Activated T-helper 9 cell treated with anti-CD3 and anti-CD28 coated beads, Interleukin-2, amount 50 U/mL, for 16 hours (primary cell): ENCODE measurements around the gene PSG11.
"Not testable (repeated sequence)": the region's sequence is repeated elsewhere in the genome, so short reads cannot be mapped to it uniquely, and the experiment has no call there.

ENCODE experiments used
- DNase-seq: peaks from one replicate; pipeline ENCODE4 v3.0.0-alpha.2; 2020; ENCODE audit warnings: low read depth

Gene PSG11

GRCh38 chr19:43026369-43026768, at the start of gene PSG11:
PSG11 (minus strand) TSS chr19:43026469; CDS start chr19:43026372, 97 bp downstream.
- DNase-seq: not testable (repeated sequence)

- DNase-seq: not testable (repeated sequence)
These were observed 36.1 kb upstream of the PSG11 start for GRCh38 chr19:43062418-43062817.

DNA sequence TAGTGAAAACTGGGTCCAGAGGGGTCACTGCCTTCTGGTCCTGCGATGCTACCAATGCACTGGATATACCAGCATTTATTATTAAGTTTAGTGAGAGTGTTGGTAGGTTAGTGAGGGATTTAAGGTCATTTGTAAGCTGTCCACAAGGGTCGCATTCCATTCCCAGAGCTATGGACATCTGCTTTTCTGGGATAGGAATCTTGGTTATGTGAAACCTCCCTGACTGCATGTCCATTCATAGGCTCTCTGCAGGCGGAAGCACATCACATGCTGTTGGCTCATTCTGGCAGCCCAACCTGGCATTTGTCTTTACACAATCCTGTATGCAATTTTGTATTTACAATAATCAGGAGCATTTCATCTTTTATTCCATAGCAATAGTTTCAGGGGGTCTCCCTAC, 35.1 kb upstream of the PSG11 start:
- not testable (repeated sequence) for DNase-seq

- not testable (repeated sequence) for DNase-seq
These were observed 34.0 kb upstream of the PSG11 start for GRCh38 chr19:43060254-43060653.

GRCh38 chr19:43059482-43059881, 33.2 kb upstream of the PSG11 start:
- DNase-seq: not testable (repeated sequence)

GRCh38 chr19:43058440-43058839, 32.2 kb upstream of the PSG11 start:
- not testable (repeated sequence) for DNase-seq

DNA sequence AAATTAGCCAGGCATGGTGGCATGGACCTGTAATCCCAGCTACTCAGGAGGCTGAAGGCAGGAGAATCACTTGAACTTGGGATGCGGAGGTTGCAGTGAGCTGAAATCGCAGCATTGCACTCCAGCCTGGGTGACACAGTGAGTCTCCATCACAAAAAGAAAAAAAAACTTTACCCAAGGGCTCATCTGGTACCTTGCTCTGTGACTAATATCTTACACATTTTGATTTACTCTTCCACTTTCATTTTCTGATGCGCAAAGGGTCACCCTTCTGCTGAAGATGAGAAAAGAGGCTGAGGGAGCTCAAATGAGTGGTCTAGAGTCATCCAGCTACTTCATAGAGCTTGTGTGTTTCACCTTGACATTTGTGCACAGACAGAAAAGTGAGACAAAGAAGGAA, 21.7 kb upstream of the PSG11 start:
- not testable (repeated sequence) for DNase-seq

DNA sequence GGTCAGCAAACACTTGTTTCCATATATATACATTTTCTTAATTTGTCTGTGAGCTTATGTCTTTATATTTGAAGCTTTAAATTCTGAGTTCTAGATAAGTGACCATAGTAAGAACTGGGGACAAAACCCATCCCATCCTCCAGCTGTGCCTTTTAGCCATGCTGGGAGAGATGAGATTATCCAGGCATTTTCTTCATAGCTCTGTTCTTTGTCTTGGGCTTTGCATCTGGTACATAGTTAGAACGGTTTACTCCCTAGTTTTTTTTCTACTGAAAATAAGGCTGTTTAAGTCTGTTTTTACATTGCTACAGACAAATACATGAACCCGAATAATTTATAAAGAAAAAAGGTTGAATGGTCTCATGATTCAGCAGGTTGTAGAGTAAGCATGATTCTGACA, 20.3 kb upstream of the PSG11 start:
- not testable (repeated sequence) for DNase-seq

DNA sequence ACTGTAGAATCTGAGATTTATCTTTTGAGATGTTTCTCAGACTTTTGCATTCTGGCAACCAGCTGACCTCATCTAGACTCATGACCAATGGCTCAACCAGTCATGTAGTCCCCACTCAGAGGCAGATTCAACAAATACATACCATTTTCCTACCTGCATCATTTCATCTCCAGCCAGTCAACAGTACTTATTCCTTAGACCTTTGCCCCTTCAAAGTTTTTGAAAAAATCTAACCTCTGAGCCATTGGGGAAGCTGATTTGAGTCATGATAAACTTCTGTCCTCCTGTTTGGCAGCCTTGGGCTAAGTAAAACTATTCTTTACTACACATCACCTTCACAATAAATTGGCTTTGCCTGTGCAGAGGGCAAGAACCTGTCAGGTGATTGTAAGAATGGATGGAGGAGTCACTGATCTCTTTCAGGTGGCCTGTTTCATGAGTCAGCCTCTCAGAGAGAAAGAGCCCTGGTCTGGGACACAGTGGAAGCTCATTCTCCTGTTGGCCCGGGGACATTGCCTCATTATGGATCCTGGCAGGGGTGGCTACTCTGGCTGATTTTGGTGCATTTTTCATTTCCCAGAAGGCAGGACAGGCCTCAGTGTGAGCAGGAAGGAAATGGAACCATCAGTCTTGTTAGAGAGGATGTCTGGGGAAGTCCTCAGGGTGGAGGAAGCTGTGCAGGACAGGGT, 17.4 kb upstream of the PSG11 start:
- DNase-seq: not testable (repeated sequence)

- not testable (repeated sequence) for DNase-seq
These were observed 5.4 kb upstream of the PSG11 start for GRCh38 chr19:43031645-43032044.

DNA sequence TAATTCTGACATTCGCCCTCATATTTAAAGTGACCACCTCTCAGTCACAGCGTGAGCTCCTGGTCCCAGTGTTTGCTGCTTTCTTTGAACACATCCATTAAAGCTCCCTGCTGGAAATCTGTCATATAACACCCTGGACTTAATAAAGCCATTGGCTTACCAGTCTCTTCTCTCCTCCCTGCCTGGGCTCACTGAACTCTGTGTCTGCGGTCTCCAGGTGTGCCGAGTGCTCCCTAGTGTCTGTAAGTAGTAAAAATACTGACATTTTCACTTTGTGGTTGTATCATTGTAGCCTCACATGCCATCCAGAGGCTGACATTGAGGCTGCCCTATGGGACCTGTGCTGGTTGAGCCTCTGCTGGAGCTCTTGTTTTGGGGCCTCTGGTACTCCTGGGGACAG, 2.6 kb upstream of the PSG11 start:
- no peak for DNase-seq

GRCh38 chr19:43027985-43028384, 1.7 kb upstream of the PSG11 start:
- DNase-seq: not testable (repeated sequence)

DNA sequence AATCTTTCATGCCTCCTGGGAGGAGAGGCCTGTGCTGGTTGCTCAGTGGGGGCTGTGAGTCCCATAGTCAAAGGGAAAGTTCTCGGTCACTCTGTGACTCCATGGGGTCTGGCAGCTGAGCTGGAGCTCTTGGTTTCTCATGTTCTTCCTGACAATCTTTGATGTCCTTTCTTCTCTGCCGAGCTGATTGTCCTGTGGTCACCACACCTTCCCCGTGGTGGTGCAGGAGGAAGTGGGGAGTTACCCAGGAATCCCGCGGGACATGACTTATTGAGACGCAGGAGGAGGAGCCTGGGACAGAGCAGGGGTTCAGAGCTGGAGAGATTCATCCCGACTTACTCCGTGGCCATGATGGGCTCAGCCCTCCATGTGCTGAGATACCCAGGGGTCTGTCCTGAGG, 792 bp upstream of the PSG11 start:
- not testable (repeated sequence) for DNase-seq

GRCh38 chr19:43022098-43022497, 4.2 kb downstream of the PSG11 start:
- DNase-seq: not testable (repeated sequence)

DNA sequence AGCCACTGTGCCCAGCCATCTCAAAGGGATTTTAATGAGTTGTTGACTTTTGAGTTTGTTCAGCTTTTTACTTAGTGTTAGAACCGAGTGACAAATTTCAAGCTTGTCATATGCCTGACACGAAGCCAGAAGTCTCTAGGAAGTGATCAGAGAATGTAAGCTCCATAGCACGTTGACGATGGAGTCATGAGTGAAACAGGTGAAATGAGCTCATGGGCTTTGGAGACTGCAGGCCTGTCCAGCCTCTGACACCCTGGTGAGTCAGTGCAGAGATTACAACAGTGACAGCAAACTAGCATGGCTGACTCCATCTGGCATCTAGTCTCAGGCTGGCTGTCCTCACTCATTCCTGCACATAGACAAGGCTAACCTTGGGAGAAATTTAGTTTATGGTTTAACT, 4.6 kb downstream of the PSG11 start:
- DNase-seq: not testable (repeated sequence)

GRCh38 chr19:43019588-43019987, 6.7 kb downstream of the PSG11 start:
- not testable (repeated sequence) for DNase-seq

GRCh38 chr19:43005841-43006240, 20.4 kb downstream of the PSG11 start:
- DNase-seq: not testable (repeated sequence)

DNA sequence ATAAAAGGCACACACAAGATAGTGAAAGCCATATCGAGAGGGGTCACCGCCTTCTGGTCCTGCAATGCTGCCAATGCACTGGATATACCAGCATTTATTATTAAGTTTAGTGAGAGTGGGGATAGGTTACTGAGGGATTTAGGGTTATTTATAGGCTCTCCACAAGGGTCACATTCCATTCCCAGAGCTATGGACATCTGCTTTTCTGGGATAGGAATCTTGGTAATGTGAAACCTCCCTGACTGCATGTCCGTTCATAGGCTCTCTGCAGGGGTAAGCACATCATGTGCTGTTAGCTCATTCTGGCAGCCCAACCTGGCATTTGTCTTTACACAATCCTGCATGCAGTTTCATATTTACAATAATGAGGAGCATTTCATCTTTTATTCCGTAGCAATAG, 21.4 kb downstream of the PSG11 start:
- not testable (repeated sequence) for DNase-seq

DNA sequence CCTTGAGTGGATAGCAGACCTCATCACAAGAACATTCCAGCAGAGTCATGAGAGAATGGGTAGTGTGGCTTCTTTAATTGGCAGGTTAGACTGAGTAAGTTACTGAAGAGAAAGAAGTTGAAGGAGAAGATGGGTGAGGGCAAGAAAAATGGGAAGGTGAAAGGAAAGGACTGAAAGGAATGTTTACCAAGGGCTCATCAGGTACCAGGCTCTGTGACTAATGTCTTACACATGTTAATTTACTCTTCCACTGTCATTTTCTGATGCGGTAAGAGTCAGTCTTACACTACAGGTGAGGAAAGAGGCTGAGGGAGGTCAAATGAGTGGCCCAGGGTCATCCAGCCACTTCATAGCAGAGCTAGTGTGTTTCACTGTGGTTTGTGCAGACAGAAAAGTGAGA, 22.6 kb downstream of the PSG11 start:
- not testable (repeated sequence) for DNase-seq

- DNase-seq: not testable (repeated sequence)
These were observed 23.3 kb downstream of the PSG11 start for GRCh38 chr19:43002948-43003347.

DNA sequence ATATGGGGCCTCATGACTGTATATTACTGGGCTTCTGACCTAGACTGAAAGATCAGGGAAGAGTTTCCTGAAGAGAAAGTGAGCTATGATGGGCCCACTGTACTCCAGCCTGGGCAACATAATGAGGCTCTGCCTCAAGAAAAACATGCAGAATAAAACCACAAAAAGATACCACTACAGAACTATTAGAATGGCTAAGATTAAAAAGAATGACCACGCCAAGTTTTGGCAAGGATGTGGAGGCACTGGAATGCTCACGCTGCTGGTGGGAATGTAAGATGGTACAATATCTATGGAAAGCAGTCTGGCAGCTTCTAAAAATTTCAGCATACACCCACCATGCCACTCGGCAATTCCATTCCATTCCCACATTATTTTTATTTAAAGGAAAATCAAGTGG, 30.1 kb downstream of the PSG11 start:
- DNase-seq: not testable (repeated sequence)

DNA sequence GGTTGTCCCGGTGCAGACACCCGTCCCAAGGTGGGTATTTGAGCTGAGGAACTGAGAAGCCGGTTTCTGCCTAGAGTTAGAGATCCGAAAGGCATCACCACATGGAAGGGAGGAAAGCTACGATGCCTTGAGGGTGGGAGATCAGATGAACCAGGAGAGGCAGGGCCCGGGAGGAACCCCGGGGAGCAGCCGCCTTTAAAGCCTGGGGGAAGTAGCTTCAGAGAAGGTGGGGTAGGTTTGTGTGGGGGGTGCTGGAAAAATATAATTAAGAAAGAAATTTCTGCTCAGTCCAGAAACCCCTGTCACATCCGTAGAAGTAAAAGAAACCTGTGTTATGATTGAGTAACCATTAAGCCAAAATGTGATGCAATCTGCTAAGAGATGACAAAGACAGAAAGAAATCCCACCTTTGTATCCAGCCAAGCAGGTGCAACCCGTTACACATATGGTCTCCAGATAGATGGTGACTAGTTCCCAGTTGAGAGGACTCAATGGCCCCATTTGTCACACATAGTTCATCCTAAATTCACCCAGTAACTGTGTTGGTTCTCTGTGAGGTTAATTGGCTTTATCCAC, 34.2 kb downstream of the PSG11 start:
- DNase-seq: not testable (repeated sequence)

GRCh38 chr19:42989851-42990250, 36.4 kb downstream of the PSG11 start:
- no peak for DNase-seq

- DNase-seq: not testable (repeated sequence)
These were observed 37.1 kb downstream of the PSG11 start for GRCh38 chr19:42989186-42989585.
